HG03354 (cell line): Measurements from ENCODE around the gene PRM2.

Experiments
- ATAC-seq: cut with Tn5 transposase; IDR thresholded peaks from one replicate; pipeline ENCODE4 v1.9.1; 2021; ENCODE audit warnings: mild to moderate bottlenecking; ENCODE audit not compliant: unreplicated experiment, poor library complexity, severe bottlenecking

The PRM2 gene

GRCh38 chr16:11251525-11252481, 24.5 kb downstream of the PRM2 start:
- no peak for ATAC-seq

GRCh38 chr16:11250786-11251524, 25.3 kb downstream of the PRM2 start:
- no peak for ATAC-seq

- ATAC-seq: no peak
Measured at GRCh38 chr16:11250091-11250785, 26.0 kb downstream of the PRM2 start.

- no peak for ATAC-seq
Measured at GRCh38 chr16:11249233-11250061, 26.8 kb downstream of the PRM2 start.

- no peak for ATAC-seq
Measured at GRCh38 chr16:11248133-11248532, 28.1 kb downstream of the PRM2 start.

- no peak for ATAC-seq
Measured at GRCh38 chr16:11245988-11246387, 30.3 kb downstream of the PRM2 start.

GRCh38 chr16:11245222-11245737, 31.0 kb downstream of the PRM2 start:
- no peak for ATAC-seq

- ATAC-seq: no peak
Measured at GRCh38 chr16:11242658-11243057, 33.6 kb downstream of the PRM2 start.

DNA sequence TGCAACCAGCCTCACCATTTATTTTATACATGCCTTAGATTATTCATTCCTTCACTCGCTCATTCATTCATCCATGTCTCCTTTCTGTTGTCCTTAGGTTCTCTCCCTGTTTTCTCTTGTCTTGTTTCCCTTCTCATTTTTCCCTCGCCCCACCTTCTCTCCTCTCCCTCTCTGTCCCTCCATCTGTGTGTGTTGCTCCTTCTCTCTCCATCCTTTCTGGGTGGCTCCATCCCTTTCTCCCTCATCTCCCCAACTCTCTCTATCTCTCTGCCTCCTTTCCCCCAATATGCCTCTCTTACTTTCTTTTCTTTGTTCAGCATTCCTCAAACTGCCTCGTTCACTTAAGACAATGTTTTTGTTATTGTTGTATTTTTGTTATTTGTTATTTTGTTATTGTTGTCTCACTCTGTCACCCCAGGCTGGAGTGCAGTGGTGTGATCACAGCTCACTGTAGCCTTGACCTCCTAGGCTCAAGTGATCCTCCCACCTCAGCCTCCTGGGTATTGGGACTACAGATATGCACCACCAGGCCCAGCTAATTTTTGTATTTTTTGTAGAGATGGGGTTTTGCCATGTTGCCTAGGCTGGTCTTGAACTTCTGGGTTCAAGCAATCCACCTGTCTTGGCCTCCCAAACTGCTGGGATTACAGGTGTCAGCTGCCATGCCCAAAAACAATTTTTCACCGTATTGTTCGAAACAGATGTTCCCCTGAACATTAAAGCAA, 34.6 kb downstream of the PRM2 start:
- ATAC-seq: no peak

DNA sequence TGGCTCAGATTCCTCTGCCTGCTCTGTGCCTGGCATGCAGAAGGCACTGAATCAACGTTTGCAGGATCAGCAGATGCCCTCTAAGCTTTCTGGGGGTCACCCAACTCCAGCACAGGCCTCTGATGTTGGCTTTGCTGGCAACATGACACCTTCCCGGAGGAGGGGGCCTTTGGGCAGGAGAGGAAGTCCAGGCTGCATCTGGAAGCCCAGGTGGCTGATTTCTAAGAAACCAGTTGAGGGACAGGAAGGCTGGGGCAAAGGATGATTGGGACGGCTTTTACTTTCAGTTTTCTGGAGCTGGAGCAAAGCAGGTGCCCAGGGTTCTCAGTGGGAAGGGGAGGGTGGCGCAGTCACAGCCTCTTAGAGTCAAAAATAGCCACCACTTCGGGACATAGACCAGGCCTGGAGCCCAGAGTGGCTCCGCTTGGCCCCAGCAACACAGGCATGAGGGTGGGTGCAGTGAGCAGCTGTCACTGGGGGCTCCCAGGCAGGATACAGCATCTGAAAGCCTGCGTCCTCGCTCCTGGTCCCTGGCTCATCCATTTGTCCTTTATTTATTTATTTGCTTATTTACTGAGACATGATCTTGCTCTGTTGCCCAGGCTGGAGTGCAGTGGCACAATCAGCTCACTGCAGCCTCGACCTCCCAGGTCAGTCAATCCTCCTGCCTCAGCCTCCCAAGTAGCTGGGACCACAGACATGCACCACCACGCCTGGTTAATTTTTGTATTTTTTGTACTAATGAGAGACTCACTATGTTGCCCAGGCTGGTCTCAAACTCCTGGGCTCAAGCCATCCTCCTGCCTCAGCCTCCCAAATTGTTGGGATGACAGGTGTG, 35.4 kb downstream of the PRM2 start:
- ATAC-seq: no peak

GRCh38 chr16:11239644-11240632, 36.3 kb downstream of the PRM2 start:
- no peak for ATAC-seq

DNA sequence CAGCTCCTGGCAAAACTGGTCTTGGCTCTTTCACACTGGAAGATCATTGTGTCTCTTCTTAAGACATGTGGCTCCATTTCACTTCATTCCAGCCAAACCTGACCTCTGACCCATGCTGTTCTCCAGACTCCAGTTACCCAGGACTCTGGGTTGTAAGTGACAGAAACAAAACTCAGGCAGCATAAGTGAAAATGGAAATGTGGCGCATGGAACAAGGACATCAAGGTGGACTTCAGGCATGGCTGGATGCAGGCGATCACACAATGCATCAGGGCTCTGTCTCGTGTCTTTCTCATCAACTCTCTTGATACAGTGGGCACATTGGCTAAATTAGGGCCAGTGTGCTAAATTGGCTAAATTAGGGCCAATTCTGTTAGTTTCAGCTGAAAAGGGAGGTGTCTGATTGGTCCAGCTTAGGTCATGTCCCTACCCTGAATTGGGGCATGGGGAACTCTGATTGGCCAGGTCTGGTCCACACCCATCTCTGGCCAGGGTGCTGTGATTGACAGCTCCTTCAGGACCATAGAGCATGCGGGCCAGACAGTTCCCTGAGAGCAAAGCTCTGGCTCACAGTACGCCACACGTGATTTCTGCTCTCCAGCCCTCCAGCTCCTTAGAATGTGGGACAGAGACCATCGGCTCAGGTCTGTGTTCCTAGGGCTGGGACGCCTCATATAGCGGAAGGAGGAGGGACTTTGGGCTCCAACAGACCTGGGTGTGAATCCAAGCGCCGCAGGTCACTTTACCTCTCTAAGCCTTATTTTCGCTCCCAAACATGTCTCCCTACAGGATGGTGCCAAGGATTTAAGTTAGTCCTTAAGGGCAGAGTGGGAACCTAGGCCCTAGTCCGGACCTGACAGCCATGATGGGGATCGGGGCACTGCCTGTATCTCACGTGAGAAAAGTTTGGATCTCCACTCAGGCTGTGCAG, 37.7 kb downstream of the PRM2 start:
- ATAC-seq: no peak

GRCh38 chr16:11236461-11237254, 39.6 kb downstream of the PRM2 start:
- no peak for ATAC-seq

GRCh38 chr16:11235703-11235991, 40.6 kb downstream of the PRM2 start:
- ATAC-seq: no peak
